GM12874 (cell line): ENCODE measurements around the gene ARHGEF12.

Source experiments
- TF ChIP-seq, protein P1 (sequence below): IDR thresholded peaks from 2 replicates; pipeline ENCODE4 v1.5.1; 2011; ENCODE audit warnings: low read depth, mild to moderate bottlenecking, control low read depth, low read length, moderate library complexity; ENCODE audit not compliant: insufficient read depth

The ARHGEF12 gene

DNA sequence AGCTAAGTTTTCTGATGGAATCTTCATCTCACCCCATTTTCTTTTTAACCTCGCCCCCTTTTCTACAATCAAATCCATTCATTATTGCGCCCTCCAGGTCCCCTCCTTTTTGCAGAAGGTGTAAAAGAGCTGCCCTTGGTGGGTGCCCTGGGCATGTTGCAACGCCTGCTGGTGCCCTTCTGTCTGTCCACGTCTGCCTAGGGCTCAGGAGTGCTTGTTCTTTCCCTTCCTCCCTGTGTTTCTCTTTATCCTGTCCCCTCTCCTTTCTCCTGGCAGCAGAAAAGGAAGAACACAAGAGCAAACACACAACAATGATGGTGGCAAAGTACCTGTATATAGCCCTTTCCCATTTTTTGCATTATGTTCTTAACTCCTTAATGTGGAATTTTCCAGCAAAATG, 17.3 kb upstream of the ARHGEF12 start:
- TF ChIP-seq, protein P1, sequence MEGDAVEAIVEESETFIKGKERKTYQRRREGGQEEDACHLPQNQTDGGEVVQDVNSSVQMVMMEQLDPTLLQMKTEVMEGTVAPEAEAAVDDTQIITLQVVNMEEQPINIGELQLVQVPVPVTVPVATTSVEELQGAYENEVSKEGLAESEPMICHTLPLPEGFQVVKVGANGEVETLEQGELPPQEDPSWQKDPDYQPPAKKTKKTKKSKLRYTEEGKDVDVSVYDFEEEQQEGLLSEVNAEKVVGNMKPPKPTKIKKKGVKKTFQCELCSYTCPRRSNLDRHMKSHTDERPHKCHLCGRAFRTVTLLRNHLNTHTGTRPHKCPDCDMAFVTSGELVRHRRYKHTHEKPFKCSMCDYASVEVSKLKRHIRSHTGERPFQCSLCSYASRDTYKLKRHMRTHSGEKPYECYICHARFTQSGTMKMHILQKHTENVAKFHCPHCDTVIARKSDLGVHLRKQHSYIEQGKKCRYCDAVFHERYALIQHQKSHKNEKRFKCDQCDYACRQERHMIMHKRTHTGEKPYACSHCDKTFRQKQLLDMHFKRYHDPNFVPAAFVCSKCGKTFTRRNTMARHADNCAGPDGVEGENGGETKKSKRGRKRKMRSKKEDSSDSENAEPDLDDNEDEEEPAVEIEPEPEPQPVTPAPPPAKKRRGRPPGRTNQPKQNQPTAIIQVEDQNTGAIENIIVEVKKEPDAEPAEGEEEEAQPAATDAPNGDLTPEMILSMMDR, result no peak

- TF ChIP-seq, protein P1, result 0 out of 2 replicates have a peak, but pooled peaks have one; percentile 7
These were observed 11.0 kb upstream of the ARHGEF12 start, which contains the start of gene TLCD5 for GRCh38 chr11:120324932-120325810. TLCD5 (plus strand) TSS chr11:120325299; CDS start chr11:120327442, 2,143 bp downstream.

- TF ChIP-seq, protein P1, result no peak
These were observed 10.0 kb upstream of the ARHGEF12 start for GRCh38 chr11:120326228-120326627.

- TF ChIP-seq, protein P1, result no peak
These were observed 9.3 kb upstream of the ARHGEF12 start for GRCh38 chr11:120326845-120327281.

DNA sequence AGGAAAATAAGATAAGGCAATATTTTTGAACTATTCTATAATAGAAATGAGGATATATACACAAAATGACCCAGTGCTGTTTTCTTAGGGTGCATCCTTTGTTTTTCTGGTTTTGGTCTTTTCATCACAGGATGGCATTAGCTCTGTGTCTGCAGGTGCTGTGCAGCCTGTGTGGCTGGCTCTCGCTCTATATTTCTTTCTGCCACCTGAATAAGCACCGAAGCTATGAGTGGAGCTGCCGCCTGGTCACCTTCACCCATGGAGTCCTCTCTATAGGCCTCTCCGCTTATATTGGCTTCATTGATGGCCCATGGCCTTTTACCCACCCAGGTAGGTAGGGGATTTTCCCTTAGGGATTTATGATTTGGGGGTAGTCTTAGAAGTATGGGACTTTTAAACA, 8.9 kb upstream of the ARHGEF12 start:
- TF ChIP-seq, protein P1, result no peak

GRCh38 chr11:120329556-120329955, 6.7 kb upstream of the ARHGEF12 start:
- TF ChIP-seq, protein P1, result no peak

GRCh38 chr11:120330045-120330444, 6.2 kb upstream of the ARHGEF12 start:
- TF ChIP-seq, protein P1, result no peak
